Fibroblast of skin of right biceps (primary cell): ENCODE data around the gene UNC13D.

ENCODE experiments used
- DNase-seq: peaks from one replicate; pipeline ENCODE4 v3.0.0-alpha.2; 2013

The UNC13D gene

GRCh38 chr17:75849724-75850123 is 5.5 kb upstream of the UNC13D start:
- no peak for DNase-seq

GRCh38 chr17:75849279-75849646 is 5.1 kb upstream of the UNC13D start:
- no peak for DNase-seq

DNA sequence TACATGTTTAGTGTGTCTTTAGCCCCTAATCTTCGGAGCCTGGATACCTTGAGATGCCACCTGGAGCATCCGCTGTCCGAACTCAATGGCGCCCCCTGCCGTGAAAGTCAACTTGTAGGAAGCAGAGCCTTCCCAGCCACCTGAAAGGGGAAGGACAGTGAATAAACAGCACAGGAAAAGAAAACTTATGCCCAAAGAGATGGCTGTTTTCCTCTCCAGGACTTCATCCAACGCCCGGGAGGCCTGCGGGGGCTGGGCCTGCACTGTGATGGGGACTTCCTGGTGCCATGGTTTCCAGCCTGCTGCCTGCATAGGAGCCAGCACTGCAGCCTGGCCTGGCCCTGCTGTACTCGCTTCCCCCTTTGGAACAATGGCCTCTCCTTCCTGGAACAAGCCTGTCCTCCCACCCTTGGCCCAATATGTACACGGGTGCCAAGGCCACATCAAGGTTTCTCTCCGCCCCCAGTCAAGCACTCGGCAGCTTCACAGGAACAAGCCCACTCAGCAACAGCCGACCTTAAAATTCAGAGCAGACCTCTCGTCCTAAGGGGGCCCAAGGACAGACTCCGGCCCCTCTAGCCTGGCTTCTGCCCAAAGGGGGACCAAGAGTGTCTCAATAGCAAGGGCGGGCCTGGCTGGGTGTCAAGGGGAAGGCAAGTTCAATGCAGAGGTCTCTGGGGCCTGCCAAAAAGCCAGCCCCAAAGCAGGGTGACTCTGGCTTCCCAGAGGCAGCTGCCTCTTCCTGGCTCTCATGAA is 4.5 kb upstream of the UNC13D start:
- no peak for DNase-seq

DNA sequence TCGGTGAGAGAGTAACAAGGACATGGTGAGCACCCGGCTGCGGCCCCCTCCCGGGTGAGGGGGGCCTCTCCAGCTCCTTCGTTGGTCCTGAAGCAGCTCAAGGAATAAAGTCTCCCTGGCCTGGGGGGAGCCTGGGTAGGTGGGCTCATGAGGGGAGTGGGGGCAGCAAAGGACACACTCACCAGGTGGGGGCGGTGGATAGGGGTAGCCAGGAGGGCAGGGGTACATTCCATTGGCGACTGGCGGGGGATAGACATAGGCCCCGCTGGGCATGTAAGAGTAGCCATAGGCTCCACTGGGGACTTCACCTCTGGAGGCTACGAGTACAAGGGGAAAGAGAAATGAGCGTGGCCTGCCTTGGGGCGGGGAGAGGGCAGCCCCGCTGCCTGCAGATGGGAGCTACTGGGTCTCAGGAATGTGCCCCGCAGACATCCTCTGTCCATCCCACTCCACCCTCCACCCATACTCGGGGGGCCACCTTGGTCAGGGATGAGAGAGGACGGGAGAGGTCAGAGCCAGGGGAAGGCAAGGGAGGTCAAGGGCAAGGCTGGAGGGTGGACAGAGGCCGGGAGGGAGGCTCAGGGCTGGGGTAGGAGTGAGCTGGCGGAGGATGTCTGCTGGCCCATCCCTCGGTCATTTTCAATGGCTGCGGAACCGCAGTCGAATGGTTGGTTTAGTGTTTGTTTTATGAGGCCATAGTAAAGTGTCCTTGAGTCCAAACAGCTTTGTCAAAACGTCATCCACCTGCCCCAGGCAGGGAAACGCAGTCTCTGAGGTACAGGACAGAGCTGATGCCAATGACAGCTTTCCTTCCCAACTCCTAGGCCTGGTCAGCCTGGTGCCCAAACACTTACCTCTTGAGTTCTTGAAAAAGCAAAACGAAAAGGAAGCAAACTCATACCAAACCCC is 3.7 kb upstream of the UNC13D start:
- DNase-seq, result no peak

- DNase-seq, result no peak
Measured at GRCh38 chr17:75846692-75847613, 2.7 kb upstream of the UNC13D start.

GRCh38 chr17:75845933-75846691 is 1.9 kb upstream of the UNC13D start:
- no peak for DNase-seq

- peak; percentile 52 for DNase-seq
Measured at GRCh38 chr17:75845058-75845711, 981 bp upstream of the UNC13D start.

DNA sequence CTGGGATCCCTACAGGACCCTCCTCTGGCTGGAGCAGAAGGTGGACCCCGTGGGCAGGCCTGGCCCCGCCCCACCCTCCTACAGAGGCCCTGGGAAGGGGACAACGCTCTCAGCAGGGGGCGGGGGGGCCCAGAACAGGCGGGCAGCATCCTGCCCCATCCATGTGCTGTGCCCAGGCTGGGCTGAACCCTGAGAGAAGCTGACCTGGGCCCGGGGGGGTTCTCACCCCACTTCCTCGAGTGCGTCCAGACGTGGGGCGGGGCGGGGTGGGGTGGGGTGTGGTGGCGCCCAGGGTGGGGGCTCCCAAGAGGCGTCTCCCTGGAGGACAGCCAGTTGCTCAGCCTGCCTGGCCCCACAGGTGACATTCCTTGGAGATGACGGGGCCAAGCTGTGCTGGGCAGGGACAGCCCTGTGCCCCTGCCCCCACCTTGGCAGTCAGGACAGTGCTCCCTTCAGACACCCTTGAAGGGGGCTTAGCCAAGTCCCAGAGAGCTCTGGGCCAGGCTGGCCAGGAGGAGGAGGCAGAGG is 390 bp upstream of the UNC13D start:
- no peak for DNase-seq

- no peak for DNase-seq
Measured at GRCh38 chr17:75842963-75843576, 1.1 kb downstream of the UNC13D start.

DNA sequence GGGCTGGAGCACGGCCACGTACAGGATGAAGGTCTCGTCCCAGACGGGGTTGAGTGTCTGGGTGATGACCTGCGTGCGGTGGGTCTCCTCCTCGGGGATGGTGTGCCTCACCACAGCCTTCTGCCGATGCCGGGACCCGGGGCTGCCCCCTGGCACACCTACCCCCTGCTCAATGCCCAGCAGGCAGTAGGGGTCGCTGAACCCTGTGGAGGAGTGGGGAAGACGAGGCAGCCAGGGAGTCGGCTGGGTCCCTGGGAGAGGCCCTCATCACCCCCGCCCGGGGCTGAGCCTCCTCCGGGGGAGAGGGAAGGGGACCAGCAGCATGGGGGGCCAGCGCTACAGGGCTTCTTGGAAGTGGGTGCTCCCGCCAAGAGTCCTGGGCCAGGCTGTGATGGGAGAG is 1.8 kb downstream of the UNC13D start:
- no peak for DNase-seq

GRCh38 chr17:75840799-75841164 is 3.4 kb downstream of the UNC13D start:
- DNase-seq, result no peak

DNA sequence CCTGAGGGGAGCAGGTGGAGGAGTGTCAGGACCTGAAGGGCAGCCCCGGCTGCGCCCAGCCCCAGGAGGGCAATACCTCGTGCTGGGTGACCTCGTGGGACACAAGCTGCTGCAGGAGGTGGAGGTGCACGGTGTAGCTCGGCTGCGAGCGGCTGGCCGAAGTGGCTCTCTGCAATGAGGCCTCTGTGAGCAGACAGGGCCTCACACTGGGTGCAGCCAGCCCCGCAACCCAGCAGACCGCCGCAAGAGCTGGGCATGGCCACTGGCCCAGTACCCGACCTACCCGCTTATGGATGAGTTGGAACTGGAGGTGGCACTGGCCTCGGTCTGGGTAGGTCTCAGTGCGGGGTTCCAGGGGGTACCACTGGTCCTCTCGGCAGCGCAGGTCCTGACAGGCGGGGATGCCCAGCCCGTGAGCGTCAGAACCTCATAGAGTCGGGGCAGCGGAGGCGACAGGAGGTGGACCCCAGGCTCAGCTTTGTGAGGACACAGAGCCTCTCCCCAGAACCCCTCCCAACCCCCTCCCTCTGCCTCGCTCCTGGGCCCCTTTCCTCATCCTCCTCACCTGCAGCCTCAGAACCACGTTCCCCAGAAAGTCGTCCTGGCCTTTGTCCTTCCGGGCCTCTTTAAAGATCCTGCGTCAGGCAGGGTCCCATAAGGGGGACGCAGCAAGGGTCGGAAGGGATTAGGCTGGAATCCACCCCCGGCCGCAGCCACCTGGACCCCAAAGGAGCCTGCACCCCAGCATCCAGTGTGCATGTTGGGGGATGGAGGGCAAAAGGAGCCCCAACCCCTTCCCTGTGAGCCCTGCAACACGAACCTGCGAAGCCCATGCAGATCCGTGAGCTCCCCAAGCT is 4.0 kb downstream of the UNC13D start:
- no peak for DNase-seq

GRCh38 chr17:75838410-75838809 is 5.8 kb downstream of the UNC13D start:
- no peak for DNase-seq

DNA sequence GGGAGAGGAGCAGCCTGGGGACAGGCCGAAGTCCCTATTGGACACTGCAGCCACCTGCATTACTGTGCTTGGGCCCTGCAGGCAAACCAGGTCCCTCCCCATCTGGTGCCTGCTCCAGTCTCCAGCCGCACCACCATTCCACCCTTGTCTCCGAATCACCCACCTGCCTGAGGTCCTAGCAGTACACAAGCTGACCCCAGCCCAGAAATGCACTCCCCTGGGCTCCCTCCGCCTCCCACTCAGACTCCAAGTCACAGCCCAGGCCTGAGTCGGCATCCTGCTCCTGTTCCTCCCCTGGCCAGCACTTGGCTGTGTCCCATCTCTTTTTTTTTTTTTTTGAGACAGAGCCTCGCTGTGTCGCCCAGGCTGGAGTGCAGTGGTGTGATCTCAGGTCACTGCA is 6.3 kb downstream of the UNC13D start:
- DNase-seq, result no peak

- no peak for DNase-seq
Measured at GRCh38 chr17:75836605-75837004, 7.6 kb downstream of the UNC13D start.

DNA sequence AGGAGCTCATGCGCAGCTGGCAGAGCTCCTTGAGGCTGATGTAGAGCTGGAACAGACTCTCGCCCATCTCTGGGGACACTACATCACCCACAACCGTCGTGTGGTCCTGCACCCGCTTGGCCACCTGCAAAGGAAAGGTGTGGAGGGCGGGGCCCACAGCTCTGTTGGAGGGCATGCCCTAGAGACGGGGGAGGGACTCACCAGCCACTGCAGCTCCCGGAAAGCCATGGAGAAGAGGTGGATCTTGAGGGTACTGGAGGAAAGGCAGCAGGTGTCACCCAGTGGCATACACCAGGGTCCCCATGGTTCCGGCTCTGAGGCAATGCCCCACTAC is 8.6 kb downstream of the UNC13D start:
- DNase-seq, result no peak

GRCh38 chr17:75834928-75835653 is 9.1 kb downstream of the UNC13D start:
- no peak for DNase-seq

DNA sequence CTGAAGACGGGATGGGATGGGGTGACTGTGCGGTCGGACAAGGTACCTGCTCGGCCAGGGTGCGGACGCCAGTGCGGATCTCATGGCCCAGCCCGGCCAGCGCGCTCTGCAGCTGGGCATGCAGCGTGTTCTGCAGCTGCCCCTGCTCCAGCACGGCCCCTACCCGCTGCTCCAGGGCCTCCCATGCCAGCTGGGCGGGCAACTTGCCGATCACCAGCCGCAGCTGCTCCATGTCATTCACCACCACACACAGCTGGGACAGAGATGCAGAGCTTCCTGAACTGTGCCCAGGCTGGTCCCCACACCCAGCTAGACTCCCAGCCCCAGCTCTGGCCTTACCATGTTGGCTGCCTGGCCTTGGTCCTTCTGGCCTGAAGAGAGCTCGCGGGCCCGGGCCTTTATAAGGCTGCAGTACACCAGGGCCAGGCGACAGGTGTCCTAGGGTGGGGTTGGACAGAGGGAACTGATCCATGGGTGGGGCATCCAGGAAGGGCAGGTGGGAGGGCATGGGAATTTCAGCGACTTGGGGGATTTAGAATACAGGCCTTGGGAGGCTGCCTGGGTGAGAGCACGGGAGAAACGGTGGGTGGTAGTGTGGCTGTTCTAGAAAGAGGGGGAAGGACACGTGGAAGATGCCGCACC is 9.8 kb downstream of the UNC13D start:
- DNase-seq, result no peak
